GM13976 (cell line): ENCODE results near the gene MSTN.

Source experiments
- DNase-seq: peaks from one replicate; pipeline ENCODE4 v3.0.0; 2012; ENCODE audit warnings: low spot score
- CTCF ChIP-seq: IDR thresholded peaks from 2 replicates; pipeline ENCODE4 v1.5.1; 2012; ENCODE audit warnings: borderline replicate concordance, mild to moderate bottlenecking; ENCODE audit not compliant: insufficient read depth; ENCODE audit errors: extremely low read depth, missing control alignments, control extremely low read depth
- in situ Hi-C: fragments of 300-500 bp; cut with MboI; formaldehyde crosslinking; loops from one replicate; pipeline ENCODE4 v1.12.0; 2022; ENCODE audit warnings: low sequenced_read_pairs, mixed read lengths, inconsistent platforms; ENCODE audit not compliant: unreplicated experiment

Gene MSTN

GRCh38 chr2:190062601-190063000 is at the start of gene MSTN:
Gene MSTN (minus strand): TSS chr2:190062729. CDS start chr2:190062596, 133 bp downstream.
- TF ChIP-seq CTCF = no peak
- in situ Hi-C loops = loop anchor here (10.0 to 25.0 kb wide), 2 partner anchors 268 to 400 kb away; partner anchors contain the start of genes ANKAR and ASNSD1
- no peak for DNase-seq

DNA sequence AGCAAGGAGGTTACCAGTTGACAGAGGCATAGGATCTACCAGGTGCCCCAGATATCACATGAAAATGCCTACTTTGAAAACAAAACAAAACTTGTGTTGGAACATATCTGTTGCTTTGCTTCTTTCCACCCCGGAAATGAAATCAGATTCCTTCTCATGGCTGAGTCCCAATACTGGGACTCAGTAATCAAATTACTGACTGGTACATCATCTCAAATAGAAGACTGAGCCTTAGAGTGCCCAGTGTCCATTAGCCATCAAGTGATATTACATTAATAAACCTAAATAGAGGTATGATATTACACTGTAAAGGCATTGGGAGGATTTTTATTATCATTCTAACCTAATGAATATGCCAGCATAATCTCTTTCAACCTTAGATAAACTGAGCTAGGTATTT is 48.6 kb upstream of the MSTN start:
- TF ChIP-seq CTCF = no peak
- in situ Hi-C loops = no loop called here
- no peak for DNase-seq

GRCh38 chr2:190110699-190111098 is 48.2 kb upstream of the MSTN start:
- TF ChIP-seq CTCF = no peak
- in situ Hi-C loops = no loop called here

DNA sequence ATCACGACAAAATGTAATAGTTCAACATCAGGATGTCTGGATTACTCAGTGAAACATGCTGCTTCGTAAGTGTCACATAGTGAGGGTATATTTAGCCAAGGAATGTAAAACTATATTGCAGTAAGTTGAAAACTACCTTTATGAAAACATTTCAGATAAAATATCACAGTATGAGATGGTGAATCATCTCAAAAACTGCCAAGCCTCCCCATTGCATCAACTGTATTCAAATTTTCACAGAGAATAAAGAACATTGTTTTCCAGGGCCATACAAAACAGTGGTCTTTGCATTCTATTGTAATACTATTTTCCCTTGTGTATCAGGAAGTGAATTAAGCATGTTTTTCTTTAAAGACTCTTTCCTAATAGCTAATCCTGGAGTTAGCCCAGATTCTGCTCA is 47.6 kb upstream of the MSTN start:
- no peak for DNase-seq
- TF ChIP-seq CTCF = no peak
- in situ Hi-C loops = no loop called here

More at GRCh38 chr2:190110699-190111098, 48.2 kb upstream of the MSTN start:
- DNase-seq = no peak

GRCh38 chr2:190107409-190107808 is 44.9 kb upstream of the MSTN start:
- no peak for DNase-seq
- no peak for TF ChIP-seq CTCF
- in situ Hi-C loops = no loop called here

GRCh38 chr2:190106783-190107182 is 44.3 kb upstream of the MSTN start:
- in situ Hi-C loops = no loop called here
- TF ChIP-seq CTCF = no peak
- no peak for DNase-seq

GRCh38 chr2:190105554-190105953 is 43.0 kb upstream of the MSTN start:
- in situ Hi-C loops = no loop called here
- no peak for TF ChIP-seq CTCF
- no peak for DNase-seq
